CD4-positive, CD25-positive, alpha-beta regulatory T cell (primary cell): Measurements from ENCODE around the gene PPDPF. TPM values are rescaled to one million over a fixed set of nuclear protein-coding genes. Genes with fewer than 3 reads are reported as not detected.
"Not testable (repeated sequence)": the region's sequence is repeated elsewhere in the genome, so short reads cannot be mapped to it uniquely, and the experiment has no call there.

Experiments used
- ATAC-seq, 2 donors: fragments of 150-1000 bp; cut with Tn5 transposase; one replicate each; pipeline ENCODE4 v1.10.0; 2021; ENCODE audit warnings: low read depth in 2 of 2, moderate number of reproducible peaks in 2 of 2, moderate library complexity in 1 of 2
- DNase-seq, 3 donors: peaks; one replicate each; pipeline versions ENCODE4 v3.0.0 to v3.0.0-alpha.2; 2012 to 2022; ENCODE audit warnings: mixed read lengths in 1 of 3
- H3K27ac ChIP-seq: one replicate; pipeline ENCODE4 v1.7.0; 2013; ENCODE audit warnings: mild to moderate bottlenecking, low read length; ENCODE audit not compliant: insufficient read depth, poor library complexity, severe bottlenecking
- H3K27me3 ChIP-seq: one replicate; pipeline ENCODE4 v1.7.0; 2013; ENCODE audit warnings: low read length; ENCODE audit not compliant: control insufficient read depth, insufficient read depth
- H3K36me3 ChIP-seq: one replicate; pipeline ENCODE4 v1.7.0; 2013; ENCODE audit warnings: mild to moderate bottlenecking, low read length, moderate library complexity; ENCODE audit not compliant: control insufficient read depth, insufficient read depth
- H3K4me1 ChIP-seq: 2 replicates; pipeline ENCODE4 v1.7.0; 2013; ENCODE audit warnings: mild to moderate bottlenecking, low read length; ENCODE audit not compliant: insufficient read depth, control insufficient read depth, poor library complexity, severe bottlenecking
- H3K4me3 ChIP-seq: one replicate; pipeline ENCODE4 v1.7.0; 2013; ENCODE audit warnings: low read depth, mild to moderate bottlenecking, low read length, moderate library complexity
- H3K9me3 ChIP-seq, 2 experiments: 1 replicate in 1 of 2; 2 replicates in 1 of 2; pipeline ENCODE4 v1.7.0; 2013; ENCODE audit warnings: low read length in 2 of 2, mild to moderate bottlenecking in 1 of 2, moderate library complexity in 1 of 2; ENCODE audit not compliant: control insufficient read depth in 2 of 2
- H3K27ac Mint-ChIP-seq, 3 donors: one replicate each; pipeline ENCODE4 v1.8.0; 2020 to 2022; ENCODE audit warnings: mild to moderate bottlenecking in 3 of 3, mixed read lengths in 3 of 3, moderate library complexity in 2 of 3
- H3K27me3 Mint-ChIP-seq: one replicate; pipeline ENCODE4 v1.8.0; 2022; ENCODE audit warnings: mild to moderate bottlenecking, mixed read lengths
- H3K36me3 Mint-ChIP-seq: one replicate; pipeline ENCODE4 v1.8.0; 2020; ENCODE audit warnings: mixed read lengths
- H3K4me1 Mint-ChIP-seq, 4 donors: one replicate each; pipeline ENCODE4 v1.8.0; 2020 to 2022; ENCODE audit warnings: mixed read lengths in 4 of 4, mild to moderate bottlenecking in 1 of 4
- H3K4me3 Mint-ChIP-seq, 4 donors: one replicate each; pipeline ENCODE4 v1.8.0; 2020 to 2022; ENCODE audit warnings: mild to moderate bottlenecking in 4 of 4, mixed read lengths in 4 of 4, moderate library complexity in 3 of 4
- H3K9me3 Mint-ChIP-seq, 7 donors: one replicate each; pipeline ENCODE4 v1.8.0; 2020 to 2022; ENCODE audit warnings: mixed read lengths in 7 of 7, mild to moderate bottlenecking in 3 of 7, moderate library complexity in 2 of 7
- polyA plus RNA-seq, 4 donors: library from polyadenylated mRNA; unstranded; fragments of 300-500 nt; fragmentation: Illumina TruSeq; gene quantifications; one replicate each; pipeline ENCODE4 v1.2.3, GENCODE V29; 2021
- total RNA-seq: library from RNA; stranded (reverse); gene quantifications from one replicate; pipeline ENCODE4 v1.2.3, GENCODE V29; 2022

PPDPF gene
- total and polyA plus RNA-seq, 5 donors from 2014 or later: 75.8 to 155 (median 93.3) TPM

GRCh38 chr20:63554361-63555278 is 34.1 kb downstream of the PPDPF start:
- peaks cover 8% of the 10 kb centered on the region for H3K27me3 Mint-ChIP-seq
- H3K36me3 Mint-ChIP-seq: no peaks in the 10 kb centered on the region
- no peaks in the 10 kb centered on the region for H3K27me3 ChIP-seq
- no peaks in the 10 kb centered on the region for H3K36me3 ChIP-seq
- DNase-seq: no peak
- peak overlapping the region in 2 of 3 donors; percentile 47 to 76 for H3K27ac Mint-ChIP-seq
- H3K4me1 ChIP-seq: peaks cover 28% of the 10 kb centered on the region
- ATAC-seq: no peak
- H3K9me3 ChIP-seq: no peaks in the 10 kb centered on the region
- peaks cover 0 to 1% (median 0%) of the 10 kb centered on the region in 7 donors for H3K9me3 Mint-ChIP-seq
- peak overlapping the region; percentile 81 for H3K27ac ChIP-seq
- peaks cover 0 to 28% (median 7%) of the 10 kb centered on the region in 4 donors for H3K4me1 Mint-ChIP-seq
- peak overlapping the region; percentile 69 to 80 (median 71) for H3K4me3 Mint-ChIP-seq
- H3K4me3 ChIP-seq: no peak overlapping the region

GRCh38 chr20:63555661-63556381 is 35.3 kb downstream of the PPDPF start:
- H3K9me3 ChIP-seq: no peaks in the 10 kb centered on the region
- peaks cover 3% of the 10 kb centered on the region for H3K36me3 Mint-ChIP-seq
- peak overlapping the region in 2 of 4 donors; percentile 10 to 75 for H3K4me3 Mint-ChIP-seq
- H3K4me1 Mint-ChIP-seq: peaks cover 0 to 27% (median 7%) of the 10 kb centered on the region in 4 donors
- H3K27me3 ChIP-seq: no peaks in the 10 kb centered on the region
- H3K27me3 Mint-ChIP-seq: no peaks in the 10 kb centered on the region
- H3K9me3 Mint-ChIP-seq: peaks cover 0 to 1% (median 0%) of the 10 kb centered on the region in 7 donors
- ATAC-seq (no peak), DNase-seq (no peak)
- peaks cover 28% of the 10 kb centered on the region for H3K4me1 ChIP-seq
- H3K36me3 ChIP-seq: peaks cover 8% of the 10 kb centered on the region
- H3K27ac Mint-ChIP-seq: no peak overlapping the region
- H3K27ac ChIP-seq: no peak overlapping the region
- H3K4me3 ChIP-seq: no peak overlapping the region

GRCh38 chr20:63556873-63557478 is 36.4 kb downstream of the PPDPF start:
- ATAC-seq: no peak
- no peaks in the 10 kb centered on the region for H3K27me3 ChIP-seq
- peaks cover 3% of the 10 kb centered on the region for H3K36me3 Mint-ChIP-seq
- H3K4me3 Mint-ChIP-seq: peak overlapping the region in 2 of 4 donors; percentile 75 to 88
- H3K9me3 Mint-ChIP-seq: peaks cover 0 to 1% (median 0%) of the 10 kb centered on the region in 7 donors
- H3K4me1 ChIP-seq: peaks cover 27% of the 10 kb centered on the region
- no peak overlapping the region for H3K4me3 ChIP-seq
- no peak overlapping the region for H3K27ac ChIP-seq
- H3K4me1 Mint-ChIP-seq: peaks cover 0 to 22% (median 7%) of the 10 kb centered on the region in 4 donors
- H3K36me3 ChIP-seq: peaks cover 14% of the 10 kb centered on the region
- no peak overlapping the region for H3K27ac Mint-ChIP-seq
- no peaks in the 10 kb centered on the region for H3K27me3 Mint-ChIP-seq
- no peaks in the 10 kb centered on the region for H3K9me3 ChIP-seq
- DNase-seq: no peak

- H3K4me3 Mint-ChIP-seq: peak overlapping the region in 2 of 4 donors; percentile 53 to 88
- H3K27ac Mint-ChIP-seq: no peak overlapping the region
- Histone ChIP-seq H3K36me3 (peaks cover 15% of the 10 kb centered on the region), H3K9me3 (no peaks in the 10 kb centered on the region), H3K27ac (no peak overlapping the region), H3K4me1 (peaks cover 22% of the 10 kb centered on the region), H3K4me3 (no peak overlapping the region), H3K27me3 (no peaks in the 10 kb centered on the region)
- H3K4me1 Mint-ChIP-seq: peaks cover 0 to 17% (median 6%) of the 10 kb centered on the region in 4 donors
- ATAC-seq: no peak
- DNase-seq: no peak
- H3K36me3 Mint-ChIP-seq: peaks cover 3% of the 10 kb centered on the region
- no peaks in the 10 kb centered on the region for H3K27me3 Mint-ChIP-seq
- H3K9me3 Mint-ChIP-seq: peaks cover 0 to under 1% (median 0%) of the 10 kb centered on the region in 7 donors
Measured at GRCh38 chr20:63557481-63557891, 36.9 kb downstream of the PPDPF start.

- Histone ChIP-seq H3K36me3 (peaks cover 20% of the 10 kb centered on the region), H3K4me1 (peaks cover 8% of the 10 kb centered on the region), H3K4me3 (no peak overlapping the region), H3K27me3 (no peaks in the 10 kb centered on the region), H3K9me3 (no peaks in the 10 kb centered on the region), H3K27ac (no peak overlapping the region)
- Mint-ChIP-seq H3K36me3 (peaks cover 3% of the 10 kb centered on the region), H3K4me1 (peaks cover 0 to 9% (median 0%) of the 10 kb centered on the region in 4 donors), H3K27me3 (no peaks in the 10 kb centered on the region), H3K27ac (no peak overlapping the region), H3K9me3 (no peaks in the 10 kb centered on the region), H3K4me3 (no peak overlapping the region)
- DNase-seq (no peak), ATAC-seq (no peak)
Measured at GRCh38 chr20:63558804-63559484, 38.4 kb downstream of the PPDPF start.

- ATAC-seq, H3K9me3 Mint-ChIP-seq, H3K36me3 Mint-ChIP-seq, H3K4me3 Mint-ChIP-seq, H3K27ac ChIP-seq, H3K9me3 ChIP-seq, H3K4me1 ChIP-seq, H3K27me3 Mint-ChIP-seq, H3K27me3 ChIP-seq, H3K4me3 ChIP-seq, H3K4me1 Mint-ChIP-seq: not testable (repeated sequence)
- H3K36me3 ChIP-seq: peaks cover 28% of the 10 kb centered on the region
- peak in 1 of 3 donors; percentile 63 for DNase-seq
- H3K27ac Mint-ChIP-seq: peak overlapping the region in 1 of 3 donors; percentile 72
Measured at GRCh38 chr20:63559485-63560332, 39.1 kb downstream of the PPDPF start.
